Rectal smooth muscle tissue (tissue), 1 donor: ENCODE results near the gene ARHGEF4.

Source experiments
- H3K27ac ChIP-seq: one replicate; pipeline ENCODE4 v1.7.0; 2013; ENCODE audit warnings: low read depth, low read length, inconsistent platforms
- H3K27me3 ChIP-seq: one replicate; pipeline ENCODE4 v1.7.0; 2013; ENCODE audit warnings: low read length; ENCODE audit not compliant: control insufficient read depth, insufficient read depth
- H3K36me3 ChIP-seq: one replicate; pipeline ENCODE4 v1.7.0; 2013; ENCODE audit warnings: low read length; ENCODE audit not compliant: control insufficient read depth, insufficient read depth
- H3K4me1 ChIP-seq: one replicate; pipeline ENCODE4 v1.7.0; 2013; ENCODE audit warnings: low read length; ENCODE audit not compliant: control insufficient read depth, insufficient read depth
- H3K4me3 ChIP-seq: one replicate; pipeline ENCODE4 v1.7.0; 2013; ENCODE audit warnings: low read length
- H3K9ac ChIP-seq: one replicate; pipeline ENCODE4 v1.7.0; 2013; ENCODE audit warnings: low read length

Gene ARHGEF4

GRCh38 chr2:130875935-130876334 lies 39.2 kb downstream of the ARHGEF4 start:
- no peak overlapping the region for H3K9ac ChIP-seq
- no peak overlapping the region for H3K27ac ChIP-seq
- H3K4me3 ChIP-seq, result no peak overlapping the region
- H3K36me3 ChIP-seq, result no peaks in the 10 kb centered on the region
- no peaks in the 10 kb centered on the region for H3K27me3 ChIP-seq
- H3K4me1 ChIP-seq, result no peaks in the 10 kb centered on the region

GRCh38 chr2:130877258-130877657 lies 40.5 kb downstream of the ARHGEF4 start:
- Histone ChIP-seq H3K36me3 (no peaks in the 10 kb centered on the region), H3K9ac (no peak overlapping the region), H3K27ac (no peak overlapping the region), H3K4me3 (no peak overlapping the region), H3K4me1 (no peaks in the 10 kb centered on the region), H3K27me3 (no peaks in the 10 kb centered on the region)

DNA sequence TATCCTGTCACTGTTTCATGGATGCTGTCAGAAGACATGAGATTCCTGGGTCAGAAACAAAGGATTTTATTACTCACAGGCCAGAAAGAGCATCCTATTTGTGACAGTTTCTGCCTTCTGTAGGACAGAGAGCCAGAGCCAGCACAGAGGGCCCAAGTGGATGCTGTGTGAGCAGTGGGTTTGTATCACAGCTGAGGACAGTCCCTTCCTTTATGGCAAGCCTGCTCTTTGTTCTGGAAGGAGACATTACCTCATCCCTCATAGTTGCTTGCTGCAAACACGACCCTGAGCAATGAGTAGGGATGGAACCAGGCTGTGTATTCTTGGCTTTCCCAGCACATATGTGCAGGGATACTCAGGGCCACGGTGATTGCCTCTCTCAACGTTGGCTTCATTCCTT lies 41.6 kb downstream of the ARHGEF4 start:
- Histone ChIP-seq H3K36me3 (no peaks in the 10 kb centered on the region), H3K27me3 (no peaks in the 10 kb centered on the region), H3K9ac (no peak overlapping the region), H3K27ac (no peak overlapping the region), H3K4me3 (no peak overlapping the region), H3K4me1 (no peaks in the 10 kb centered on the region)

GRCh38 chr2:130878933-130879332 lies 42.2 kb downstream of the ARHGEF4 start:
- Histone ChIP-seq H3K27me3 (no peaks in the 10 kb centered on the region), H3K4me3 (no peak overlapping the region), H3K9ac (no peak overlapping the region), H3K27ac (no peak overlapping the region), H3K36me3 (no peaks in the 10 kb centered on the region), H3K4me1 (no peaks in the 10 kb centered on the region)

DNA sequence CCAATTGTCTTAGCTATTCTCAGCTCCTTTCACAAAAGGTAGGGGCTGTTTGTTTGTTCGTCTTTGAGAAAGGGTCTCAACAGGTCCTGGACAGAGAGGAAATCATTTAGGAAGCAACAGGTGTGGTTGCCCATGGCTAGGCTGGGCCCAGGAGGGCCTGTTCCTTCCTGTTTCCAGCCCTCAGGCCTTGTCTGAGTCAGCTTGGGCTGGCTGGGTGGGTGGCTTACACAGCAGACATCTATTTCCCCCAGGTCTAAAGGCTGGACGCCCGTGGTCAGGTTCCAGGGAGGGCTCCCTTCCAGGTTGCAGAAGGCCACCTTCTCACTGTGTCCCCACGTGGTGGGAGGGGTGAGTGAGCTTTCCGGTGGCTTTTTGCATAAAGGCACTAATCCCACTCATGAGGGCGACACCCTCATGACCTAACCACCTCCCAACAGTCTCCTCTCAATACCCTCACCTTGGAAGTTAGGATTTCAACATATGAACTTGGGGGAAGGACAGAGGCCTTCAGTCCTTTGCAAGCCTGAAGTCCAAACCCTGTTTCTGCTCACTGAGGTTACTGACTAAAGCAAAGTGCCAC lies 45.5 kb downstream of the ARHGEF4 start:
- Histone ChIP-seq H3K27ac (no peak overlapping the region), H3K36me3 (no peaks in the 10 kb centered on the region), H3K9ac (no peak overlapping the region), H3K4me1 (no peaks in the 10 kb centered on the region), H3K4me3 (no peak overlapping the region), H3K27me3 (no peaks in the 10 kb centered on the region)

DNA sequence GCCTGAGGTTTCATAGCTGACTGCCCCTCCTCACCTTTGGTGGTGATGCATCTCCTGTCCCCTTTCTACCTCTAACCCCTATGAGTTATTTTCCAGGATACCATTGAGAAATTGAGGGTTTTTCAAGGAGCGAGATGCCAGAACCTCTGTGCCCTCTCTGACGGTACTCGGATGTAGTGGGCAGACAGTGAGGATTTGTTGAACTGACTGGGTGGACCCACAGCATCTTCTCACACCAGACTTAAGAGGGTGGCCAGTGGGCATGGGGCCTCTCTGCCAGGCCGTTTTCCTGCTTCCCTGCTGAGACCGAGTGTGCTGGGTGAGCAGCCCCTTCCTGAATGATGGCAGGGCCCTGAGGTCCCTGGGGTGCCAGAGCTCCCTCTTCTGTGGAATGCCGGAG lies 46.3 kb downstream of the ARHGEF4 start:
- H3K4me1 ChIP-seq, result no peaks in the 10 kb centered on the region
- no peak overlapping the region for H3K4me3 ChIP-seq
- H3K36me3 ChIP-seq, result no peaks in the 10 kb centered on the region
- no peak overlapping the region for H3K9ac ChIP-seq
- H3K27me3 ChIP-seq, result no peaks in the 10 kb centered on the region
- H3K27ac ChIP-seq, result no peak overlapping the region

DNA sequence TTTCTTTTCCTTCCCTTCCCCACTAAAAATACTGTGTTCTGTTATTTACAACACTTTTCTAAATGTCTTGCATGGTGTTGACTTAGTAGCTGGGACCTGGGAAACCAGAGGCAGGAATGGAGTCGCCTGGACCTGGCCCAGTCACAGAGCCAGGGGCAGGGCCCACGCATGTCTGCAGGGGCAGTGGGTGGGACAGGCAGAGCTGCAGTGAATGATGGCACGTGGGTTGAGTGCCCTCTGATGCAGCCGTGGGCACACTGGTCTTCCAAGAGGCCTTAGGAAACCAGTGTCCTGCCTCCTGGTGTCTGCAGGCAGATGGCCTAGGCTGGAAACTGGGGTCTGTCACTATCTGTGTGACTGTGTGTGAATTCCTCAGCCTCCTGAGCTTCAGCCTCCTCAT lies 46.8 kb downstream of the ARHGEF4 start:
- no peaks in the 10 kb centered on the region for H3K36me3 ChIP-seq
- no peaks in the 10 kb centered on the region for H3K27me3 ChIP-seq
- no peak overlapping the region for H3K27ac ChIP-seq
- H3K4me3 ChIP-seq, result no peak overlapping the region
- H3K9ac ChIP-seq, result no peak overlapping the region
- no peaks in the 10 kb centered on the region for H3K4me1 ChIP-seq

GRCh38 chr2:130884013-130884412 lies 47.3 kb downstream of the ARHGEF4 start:
- Histone ChIP-seq H3K9ac (no peak overlapping the region), H3K4me3 (no peak overlapping the region), H3K27ac (no peak overlapping the region), H3K36me3 (no peaks in the 10 kb centered on the region), H3K4me1 (no peaks in the 10 kb centered on the region), H3K27me3 (no peaks in the 10 kb centered on the region)

DNA sequence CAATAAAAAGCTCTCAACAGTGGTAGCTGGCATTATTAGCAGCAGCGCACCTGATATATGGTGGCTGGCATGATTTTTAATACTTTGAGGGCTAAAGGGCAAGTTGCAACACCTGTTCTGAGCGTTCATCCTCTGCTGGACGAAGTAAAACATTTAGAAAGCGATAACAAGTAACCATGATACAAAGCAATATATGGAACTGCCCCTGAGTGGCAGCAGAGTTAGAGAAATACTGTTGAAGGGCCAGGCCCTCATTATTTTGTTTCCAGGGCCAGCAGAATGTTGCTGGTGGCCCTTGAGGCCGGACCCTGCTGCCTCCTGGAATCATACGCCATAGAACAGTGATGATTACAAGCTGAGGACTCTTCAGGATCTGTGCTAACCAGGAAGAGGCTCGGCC lies 47.8 kb downstream of the ARHGEF4 start:
- no peak overlapping the region for H3K4me3 ChIP-seq
- H3K9ac ChIP-seq, result no peak overlapping the region
- H3K4me1 ChIP-seq, result no peaks in the 10 kb centered on the region
- no peaks in the 10 kb centered on the region for H3K27me3 ChIP-seq
- no peaks in the 10 kb centered on the region for H3K36me3 ChIP-seq
- H3K27ac ChIP-seq, result no peak overlapping the region

DNA sequence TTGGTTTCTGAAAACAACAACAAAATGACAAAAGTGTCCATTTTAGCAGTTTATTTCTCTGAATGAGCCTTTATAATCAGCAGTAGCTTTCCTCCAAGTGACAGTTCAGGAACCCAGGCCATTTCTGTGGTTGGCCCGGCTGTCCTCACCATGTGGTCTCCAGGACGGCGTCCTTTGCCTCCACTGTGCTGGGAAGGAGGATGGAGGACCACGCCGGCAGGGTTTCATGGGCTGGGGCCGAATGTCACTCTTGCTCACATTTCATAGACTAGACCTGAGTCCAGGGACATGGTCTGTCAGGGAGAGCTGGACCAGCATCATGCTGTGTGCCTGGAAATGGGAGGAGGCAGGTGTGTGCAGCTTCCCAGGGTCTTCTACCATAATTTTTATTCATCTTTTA lies 50.9 kb downstream of the ARHGEF4 start:
- Histone ChIP-seq H3K27ac (no peak overlapping the region), H3K9ac (no peak overlapping the region), H3K4me3 (no peak overlapping the region), H3K27me3 (no peaks in the 10 kb centered on the region), H3K36me3 (no peaks in the 10 kb centered on the region), H3K4me1 (no peaks in the 10 kb centered on the region)

- Histone ChIP-seq H3K36me3 (no peaks in the 10 kb centered on the region), H3K4me3 (no peak overlapping the region), H3K9ac (no peak overlapping the region), H3K27me3 (no peaks in the 10 kb centered on the region), H3K27ac (no peak overlapping the region), H3K4me1 (no peaks in the 10 kb centered on the region)
Observed at GRCh38 chr2:130890941-130891669, 54.4 kb downstream of the ARHGEF4 start.

DNA sequence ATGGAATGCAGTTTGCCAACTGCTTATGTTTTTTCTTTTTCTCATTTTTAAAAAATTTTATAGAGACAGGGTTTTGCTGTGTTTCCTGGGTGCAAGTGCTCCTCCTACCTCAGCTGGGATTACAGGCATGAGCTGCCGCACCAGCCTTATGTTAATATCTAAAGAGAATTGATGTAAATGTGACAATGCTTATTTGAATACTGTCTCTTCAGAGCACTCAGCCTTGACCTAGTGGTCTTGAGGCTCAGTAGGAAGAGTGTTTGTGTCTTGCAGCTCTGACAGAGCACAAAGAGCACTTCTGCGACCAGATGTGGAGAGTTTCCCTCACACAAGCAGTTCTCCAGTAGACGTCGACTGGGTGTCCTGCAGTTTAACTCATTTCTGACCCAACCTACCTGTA lies 55.3 kb downstream of the ARHGEF4 start:
- H3K4me1 ChIP-seq, result no peaks in the 10 kb centered on the region
- no peaks in the 10 kb centered on the region for H3K36me3 ChIP-seq
- H3K4me3 ChIP-seq, result no peak overlapping the region
- no peaks in the 10 kb centered on the region for H3K27me3 ChIP-seq
- H3K27ac ChIP-seq, result no peak overlapping the region
- no peak overlapping the region for H3K9ac ChIP-seq
